ENCODE results near the gene POU6F2.

DNA sequence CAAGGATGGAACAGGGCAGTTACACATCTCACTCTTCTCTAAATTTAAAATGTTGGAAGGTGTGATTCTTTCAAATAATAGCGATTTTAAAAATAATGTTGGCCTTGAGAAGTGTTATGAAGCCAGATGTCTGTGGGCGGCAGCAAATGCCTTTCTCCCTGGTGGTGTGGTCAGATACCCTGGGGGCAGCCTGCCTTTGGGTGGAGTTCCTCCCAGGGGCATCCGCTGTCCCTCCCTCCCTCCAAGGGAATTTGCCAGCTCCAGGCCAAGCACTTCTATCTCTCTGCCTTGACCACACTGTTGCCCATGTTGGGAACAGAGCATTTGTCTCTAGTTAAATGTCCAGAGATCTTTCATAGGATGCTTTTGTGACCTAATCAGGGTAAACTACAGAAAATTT lies 121.4 kb downstream of the POU6F2 start:
- TF ChIP-seq, protein P1, sequence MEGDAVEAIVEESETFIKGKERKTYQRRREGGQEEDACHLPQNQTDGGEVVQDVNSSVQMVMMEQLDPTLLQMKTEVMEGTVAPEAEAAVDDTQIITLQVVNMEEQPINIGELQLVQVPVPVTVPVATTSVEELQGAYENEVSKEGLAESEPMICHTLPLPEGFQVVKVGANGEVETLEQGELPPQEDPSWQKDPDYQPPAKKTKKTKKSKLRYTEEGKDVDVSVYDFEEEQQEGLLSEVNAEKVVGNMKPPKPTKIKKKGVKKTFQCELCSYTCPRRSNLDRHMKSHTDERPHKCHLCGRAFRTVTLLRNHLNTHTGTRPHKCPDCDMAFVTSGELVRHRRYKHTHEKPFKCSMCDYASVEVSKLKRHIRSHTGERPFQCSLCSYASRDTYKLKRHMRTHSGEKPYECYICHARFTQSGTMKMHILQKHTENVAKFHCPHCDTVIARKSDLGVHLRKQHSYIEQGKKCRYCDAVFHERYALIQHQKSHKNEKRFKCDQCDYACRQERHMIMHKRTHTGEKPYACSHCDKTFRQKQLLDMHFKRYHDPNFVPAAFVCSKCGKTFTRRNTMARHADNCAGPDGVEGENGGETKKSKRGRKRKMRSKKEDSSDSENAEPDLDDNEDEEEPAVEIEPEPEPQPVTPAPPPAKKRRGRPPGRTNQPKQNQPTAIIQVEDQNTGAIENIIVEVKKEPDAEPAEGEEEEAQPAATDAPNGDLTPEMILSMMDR (IDR thresholded peaks at IDR 0.05; ENCODE audit: low read depth, low read length, poor library complexity, severe bottlenecking): no peak
- TF ChIP-seq EZH2phosphoT487 (IDR thresholded peaks at IDR 0.05; ENCODE audit: borderline replicate concordance, low read length): no peak

Data from DOHH2 (cell line).